LNCaP clone FGC (cell line): Measurements from ENCODE around the gene TEX11.
A peak's percentile ranks its signal among the peaks of the same experiment; 100 is the strongest.
"Not testable (repeated sequence)": the region's sequence is repeated elsewhere in the genome, so short reads cannot be mapped to it uniquely, and the experiment has no call there.

Source experiments
- DNase-seq: peaks from one replicate; pipeline ENCODE4 v3.0.0-alpha.2; 2011; ENCODE audit warnings: low read depth
- H3K4me3 ChIP-seq: 2 replicates; pipeline ENCODE4 v1.5.1; 2011; ENCODE audit warnings: mild to moderate bottlenecking, low read depth, low read length, control low read depth
- CTCF ChIP-seq: IDR thresholded peaks from 2 replicates; pipeline ENCODE4 v1.5.1; 2012; ENCODE audit warnings: mild to moderate bottlenecking; ENCODE audit not compliant: control insufficient read depth, insufficient read depth; ENCODE audit errors: extremely low read depth

Gene TEX11

GRCh38 chrX:70549429-70549828 is 359.1 kb downstream of the TEX11 start:
- no peak overlapping the region for H3K4me3 ChIP-seq
- DNase-seq: no peak
- TF ChIP-seq CTCF: no peak

GRCh38 chrX:70535198-70535597 is 373.3 kb downstream of the TEX11 start:
- TF ChIP-seq CTCF: no peak
- DNase-seq: no peak
- H3K4me3 ChIP-seq: no peak overlapping the region

DNA sequence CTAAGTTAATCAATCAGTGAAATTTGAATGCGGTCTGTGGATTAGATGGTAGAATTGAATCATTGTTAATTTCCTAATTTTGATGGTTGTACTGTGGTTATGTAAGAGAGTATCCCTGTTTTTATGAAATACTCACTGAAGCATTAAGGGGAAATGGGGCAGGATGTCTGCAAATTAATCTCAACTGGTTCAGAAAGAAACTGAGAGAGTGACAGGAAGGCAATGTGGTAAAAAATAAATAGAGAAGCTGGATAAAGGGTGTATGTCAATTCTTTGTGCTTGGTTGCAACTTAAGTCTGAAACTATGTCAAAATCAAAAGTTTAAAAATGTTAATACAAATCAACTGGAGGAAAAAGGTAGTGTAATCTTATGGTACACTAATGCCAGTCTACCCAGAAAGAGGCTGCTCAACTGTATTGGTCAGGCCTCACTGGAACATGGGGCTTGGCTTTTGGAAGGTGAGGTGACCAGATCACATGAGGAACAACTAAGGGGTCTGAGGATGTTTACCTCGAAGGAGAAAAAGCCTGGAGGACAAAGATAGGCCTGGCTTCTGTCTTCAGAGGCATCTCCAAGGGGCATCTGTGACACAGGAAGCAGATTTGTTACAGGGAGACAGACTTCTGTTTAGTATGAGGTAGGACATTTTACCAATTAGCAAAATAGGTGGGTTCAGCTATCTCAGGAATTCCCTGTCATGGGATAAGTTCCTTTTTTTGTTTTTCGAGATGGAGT is 380.7 kb downstream of the TEX11 start:
- no peak for DNase-seq
- no peak overlapping the region for H3K4me3 ChIP-seq
- no peak for TF ChIP-seq CTCF

GRCh38 chrX:70527053-70527452 is 381.5 kb downstream of the TEX11 start:
- TF ChIP-seq CTCF: no peak
- no peak for DNase-seq

GRCh38 chrX:70525733-70526132 is 382.8 kb downstream of the TEX11 start:
- TF ChIP-seq CTCF: no peak
- no peak overlapping the region for H3K4me3 ChIP-seq
- DNase-seq: peak; percentile 3

More at GRCh38 chrX:70527053-70527452, 381.5 kb downstream of the TEX11 start:
- H3K4me3 ChIP-seq: no peak overlapping the region

DNA sequence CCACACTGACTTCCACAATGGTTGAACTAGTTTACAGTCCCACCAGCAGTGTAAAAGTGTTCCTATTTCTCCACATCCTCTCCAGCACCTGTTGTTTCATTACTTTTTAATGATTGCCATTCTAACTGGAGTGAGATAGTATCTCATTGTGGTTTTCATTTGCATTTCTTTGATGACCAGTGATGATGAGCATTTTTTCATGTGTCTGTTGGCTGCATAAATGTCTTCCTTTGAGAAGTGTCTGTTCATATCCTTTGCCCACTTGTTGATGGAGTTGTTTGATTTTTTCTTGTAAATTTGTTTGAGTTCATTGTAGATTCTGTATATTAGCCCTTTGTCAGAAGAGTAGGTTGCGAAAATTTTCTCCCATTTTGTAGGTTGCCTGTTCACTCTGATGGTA is 392.8 kb downstream of the TEX11 start:
- not testable (repeated sequence) for DNase-seq, H3K4me3 ChIP-seq

- H3K4me3 ChIP-seq, DNase-seq: not testable (repeated sequence)
Observed at GRCh38 chrX:70515270-70515669, 393.2 kb downstream of the TEX11 start.

DNA sequence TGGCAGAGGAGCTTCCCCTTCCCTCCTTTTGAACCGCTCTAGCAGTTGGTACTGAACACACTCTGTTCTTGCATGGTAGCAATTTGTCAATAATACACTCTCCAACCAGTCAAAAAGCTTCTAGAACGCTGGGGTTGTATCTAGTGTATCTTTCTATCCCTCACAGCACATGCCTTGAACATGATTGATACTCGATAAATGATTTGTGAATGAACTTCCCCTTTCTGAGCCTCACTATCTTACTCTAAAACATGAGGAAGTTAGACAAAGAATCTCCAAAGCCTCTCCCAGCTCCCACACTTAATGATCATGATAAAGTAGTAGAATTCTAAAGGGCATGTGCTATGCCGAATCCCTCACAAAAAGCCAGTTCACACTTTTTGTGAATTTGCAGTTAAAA is 399.4 kb downstream of the TEX11 start:
- TF ChIP-seq CTCF: no peak
- no peak overlapping the region for H3K4me3 ChIP-seq
- DNase-seq: no peak
